Lower lobe of right lung (tissue), 2 donors: ENCODE data around the gene AREG. TPM values are rescaled to one million over a fixed set of nuclear protein-coding genes. Genes with fewer than 3 reads are reported as not detected.
A peak's percentile ranks its signal among the peaks of the same experiment; 100 is the strongest.

Source experiments
- ATAC-seq, 2 donors: fragments of 200-7000 bp; cut with Tn5 transposase; one replicate each; pipeline ENCODE4 v1.9.1; 2020 to 2022; ENCODE audit warnings: mild to moderate bottlenecking in 2 of 2, moderate library complexity in 2 of 2
- DNase-seq: peaks from one replicate; pipeline ENCODE4 v3.0.0-alpha.2; 2020
- H3K27ac ChIP-seq: fragments of 200-600 bp; one replicate; pipeline ENCODE4 v1.8.0; 2022
- H3K27me3 ChIP-seq: fragments of 200-600 bp; one replicate; pipeline ENCODE4 v1.8.0; 2022; ENCODE audit warnings: low read depth
- H3K36me3 ChIP-seq: fragments of 200-600 bp; one replicate; pipeline ENCODE4 v1.8.0; 2022; ENCODE audit warnings: mild to moderate bottlenecking
- H3K4me1 ChIP-seq: fragments of 200-600 bp; one replicate; pipeline ENCODE4 v1.8.0; 2022
- H3K4me3 ChIP-seq: fragments of 200-600 bp; one replicate; pipeline ENCODE4 v1.8.0; 2022; ENCODE audit warnings: mild to moderate bottlenecking
- H3K9me3 ChIP-seq: fragments of 200-600 bp; one replicate; pipeline ENCODE4 v1.8.0; 2022
- intact Hi-C: fragments of 100-400 bp; cut with DNase I; formaldehyde crosslinking; loops from one replicate; pipeline ENCODE4 v1.11.0; 2022
- total RNA-seq: library from RNA; stranded (reverse); fragmentation: NEBNext Ultra II Directional; extraction: Animal tissue kit (Norgen Biotek cat#: 25700); gene quantifications from one replicate; pipeline ENCODE4 v1.2.1, GENCODE V29; 2021
- TF ChIP-seq, protein P1 (sequence below): fragments of 200-600 bp; IDR thresholded peaks from one replicate; pipeline ENCODE4 v1.8.0; 2022; ENCODE audit warnings: antibody characterized with exemption, mild to moderate bottlenecking
- donor health status: DM: no; HTN: yes; CAD: no; lungs with severe emphysema.

Gene AREG
- total RNA-seq, 1 donor from 2014 or later: 7.8 TPM

GRCh38 chr4:74475091-74475800, 30.3 kb downstream of the AREG start:
- intact Hi-C loops: no loop called here
- no peak overlapping the region for H3K27ac ChIP-seq
- H3K36me3 ChIP-seq: no peaks in the 10 kb centered on the region
- peaks cover 6% of the 10 kb centered on the region for H3K4me1 ChIP-seq
- no peak overlapping the region for H3K4me3 ChIP-seq
- TF ChIP-seq, protein P1, sequence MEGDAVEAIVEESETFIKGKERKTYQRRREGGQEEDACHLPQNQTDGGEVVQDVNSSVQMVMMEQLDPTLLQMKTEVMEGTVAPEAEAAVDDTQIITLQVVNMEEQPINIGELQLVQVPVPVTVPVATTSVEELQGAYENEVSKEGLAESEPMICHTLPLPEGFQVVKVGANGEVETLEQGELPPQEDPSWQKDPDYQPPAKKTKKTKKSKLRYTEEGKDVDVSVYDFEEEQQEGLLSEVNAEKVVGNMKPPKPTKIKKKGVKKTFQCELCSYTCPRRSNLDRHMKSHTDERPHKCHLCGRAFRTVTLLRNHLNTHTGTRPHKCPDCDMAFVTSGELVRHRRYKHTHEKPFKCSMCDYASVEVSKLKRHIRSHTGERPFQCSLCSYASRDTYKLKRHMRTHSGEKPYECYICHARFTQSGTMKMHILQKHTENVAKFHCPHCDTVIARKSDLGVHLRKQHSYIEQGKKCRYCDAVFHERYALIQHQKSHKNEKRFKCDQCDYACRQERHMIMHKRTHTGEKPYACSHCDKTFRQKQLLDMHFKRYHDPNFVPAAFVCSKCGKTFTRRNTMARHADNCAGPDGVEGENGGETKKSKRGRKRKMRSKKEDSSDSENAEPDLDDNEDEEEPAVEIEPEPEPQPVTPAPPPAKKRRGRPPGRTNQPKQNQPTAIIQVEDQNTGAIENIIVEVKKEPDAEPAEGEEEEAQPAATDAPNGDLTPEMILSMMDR: no peak
- DNase-seq (no peak), ATAC-seq (peak; percentile 34 to 74)
- H3K9me3 ChIP-seq: no peaks in the 10 kb centered on the region
- H3K27me3 ChIP-seq: no peaks in the 10 kb centered on the region

DNA sequence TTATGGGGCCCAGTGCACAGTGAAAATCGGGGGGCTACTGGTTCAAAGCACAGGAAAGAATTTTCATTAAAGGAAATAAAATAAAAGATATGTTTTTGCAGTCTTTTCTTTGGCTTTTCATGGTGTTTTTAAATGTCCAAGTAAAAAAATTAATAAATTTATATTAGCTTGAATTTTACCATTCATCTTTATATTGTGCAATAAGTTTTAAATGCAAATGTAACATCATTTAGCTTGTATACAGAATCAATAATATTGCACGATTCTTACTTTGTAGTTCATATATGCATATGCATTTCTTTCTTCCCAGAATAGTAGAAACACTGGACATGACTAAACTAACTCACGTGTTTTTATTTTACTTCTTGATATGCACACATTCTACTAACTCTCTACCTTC, 31.0 kb downstream of the AREG start:
- H3K9me3 ChIP-seq: no peaks in the 10 kb centered on the region
- H3K4me3 ChIP-seq: no peak overlapping the region
- DNase-seq: no peak
- TF ChIP-seq, protein P1: no peak
- no peak overlapping the region for H3K27ac ChIP-seq
- no peak for ATAC-seq
- intact Hi-C loops: no loop called here
- no peaks in the 10 kb centered on the region for H3K27me3 ChIP-seq
- no peaks in the 10 kb centered on the region for H3K36me3 ChIP-seq
- peaks cover 6% of the 10 kb centered on the region for H3K4me1 ChIP-seq

DNA sequence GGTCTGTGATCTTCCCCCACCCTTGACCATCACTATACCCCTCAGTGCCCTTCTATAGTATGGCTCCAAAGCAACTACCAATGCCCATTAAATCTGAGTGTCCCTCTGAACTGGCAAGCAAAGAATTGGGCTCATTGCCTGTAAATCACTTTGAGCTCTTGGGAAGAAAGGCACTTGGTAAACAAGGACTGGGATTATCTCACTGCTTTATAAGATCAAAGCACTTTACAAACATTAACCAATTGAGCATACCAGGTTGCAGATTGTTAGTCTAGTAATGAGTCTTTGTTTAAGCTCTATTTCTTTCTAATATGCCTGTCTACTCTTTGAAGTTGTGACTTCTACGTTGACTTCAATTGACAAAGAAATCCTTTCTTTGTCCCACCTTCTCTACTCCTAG, 34.1 kb downstream of the AREG start:
- intact Hi-C loops: no loop called here
- Histone ChIP-seq H3K36me3 (no peaks in the 10 kb centered on the region), H3K9me3 (no peaks in the 10 kb centered on the region), H3K27me3 (no peaks in the 10 kb centered on the region), H3K4me3 (no peak overlapping the region), H3K4me1 (peaks cover 6% of the 10 kb centered on the region), H3K27ac (no peak overlapping the region)
- TF ChIP-seq, protein P1: no peak
- ATAC-seq (no peak), DNase-seq (no peak)

- Histone ChIP-seq H3K36me3 (no peaks in the 10 kb centered on the region), H3K27me3 (no peaks in the 10 kb centered on the region), H3K4me1 (peaks cover 1% of the 10 kb centered on the region), H3K9me3 (no peaks in the 10 kb centered on the region), H3K27ac (no peak overlapping the region), H3K4me3 (no peak overlapping the region)
- DNase-seq (no peak), ATAC-seq (no peak)
- TF ChIP-seq, protein P1: no peak
- intact Hi-C loops: no loop called here
These were observed 35.3 kb downstream of the AREG start for GRCh38 chr4:74480267-74480666.

- Histone ChIP-seq H3K27ac (no peak overlapping the region), H3K27me3 (no peaks in the 10 kb centered on the region), H3K4me1 (no peaks in the 10 kb centered on the region), H3K36me3 (no peaks in the 10 kb centered on the region), H3K4me3 (no peak overlapping the region), H3K9me3 (no peaks in the 10 kb centered on the region)
- ATAC-seq (no peak), DNase-seq (no peak)
- TF ChIP-seq, protein P1: no peak
- intact Hi-C loops: no loop called here
These were observed 37.1 kb downstream of the AREG start for GRCh38 chr4:74481891-74482609.
